ENCODE data around the gene NPB.

DNA sequence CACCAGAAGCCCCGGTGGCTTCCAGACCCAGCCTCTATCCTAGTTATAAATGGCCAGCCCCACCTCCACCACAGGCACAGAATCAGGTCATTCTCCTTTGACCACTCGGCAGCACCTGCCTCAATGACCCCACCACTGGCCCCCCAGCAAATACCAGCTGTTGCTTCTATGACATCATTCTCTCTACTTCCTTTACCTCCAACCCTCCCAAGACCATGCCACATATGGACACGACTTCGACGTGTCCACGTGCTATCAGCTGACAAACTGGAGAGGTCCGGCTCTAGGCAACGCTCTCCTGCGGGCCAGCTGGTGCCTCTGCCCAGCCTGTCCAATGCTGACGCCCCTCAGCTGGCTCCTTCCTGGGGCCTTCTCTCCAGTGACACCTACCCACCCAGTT, 16.6 kb upstream of the NPB start:
- TF ChIP-seq CTCF (IDR thresholded peaks at IDR 0.05) (no peak), POLR2A (IDR thresholded peaks at IDR 0.05) (no peak)

All from ovary (tissue), 3 donors.